ENCODE data around the gene DPEP3.

- TF ChIP-seq CTCF (IDR thresholded peaks at IDR 0.05) (no peak), POLR2A (IDR thresholded peaks at IDR 0.05; ENCODE audit: low read depth) (no peak), POLR2AphosphoS5 (IDR thresholded peaks at IDR 0.05) (no peak)
Measured at GRCh38 chr16:67967183-67967957, 12.9 kb downstream of the DPEP3 start.

Data from esophagus muscularis mucosa (tissue), 3 donors.